GDM1 (cell line): ENCODE results near the gene TNS4.

Source experiments
- DNase-seq: peaks from one replicate; lab custom pipeline; 2025; lab: John Stamatoyannopoulos, UW

Gene TNS4

DNA sequence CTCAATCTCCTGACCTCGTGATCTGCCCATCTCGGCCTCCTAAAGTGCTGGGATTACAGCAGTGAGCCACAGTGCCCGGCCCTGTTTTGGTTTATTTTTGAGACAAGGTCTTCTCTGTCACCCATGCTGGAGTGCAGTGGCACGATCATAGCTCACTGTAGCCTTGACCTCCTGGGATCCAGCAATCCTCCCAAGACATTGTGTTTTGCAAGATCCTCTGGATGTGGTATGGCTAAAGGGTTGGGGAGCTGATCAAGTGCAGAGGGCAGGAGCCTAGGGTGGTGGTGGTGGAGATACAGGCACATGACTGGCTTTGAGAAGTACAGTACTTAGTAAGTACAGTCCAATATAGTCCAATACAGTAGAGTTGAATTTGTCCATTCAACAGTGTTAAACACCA is 16.6 kb upstream of the TNS4 start:
- no peak for DNase-seq

DNA sequence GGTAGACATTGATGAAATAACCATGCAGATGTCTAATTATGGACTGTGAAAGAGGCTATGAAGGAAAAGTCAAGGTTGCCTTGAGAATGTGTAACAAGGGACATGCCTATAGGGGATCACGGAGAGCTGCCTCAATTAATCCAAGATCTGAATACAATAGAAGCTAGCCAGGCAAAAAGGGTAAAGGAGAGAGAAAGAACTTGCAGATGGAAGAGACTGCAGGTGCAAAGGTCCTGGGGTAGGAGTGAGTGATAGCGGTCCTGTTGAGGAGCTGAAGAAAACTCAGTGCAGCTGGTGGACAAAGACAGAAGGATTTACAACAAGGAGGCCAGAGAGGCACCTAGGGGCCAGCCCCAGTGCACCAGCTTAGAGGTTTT is 15.9 kb upstream of the TNS4 start:
- DNase-seq: no peak

DNA sequence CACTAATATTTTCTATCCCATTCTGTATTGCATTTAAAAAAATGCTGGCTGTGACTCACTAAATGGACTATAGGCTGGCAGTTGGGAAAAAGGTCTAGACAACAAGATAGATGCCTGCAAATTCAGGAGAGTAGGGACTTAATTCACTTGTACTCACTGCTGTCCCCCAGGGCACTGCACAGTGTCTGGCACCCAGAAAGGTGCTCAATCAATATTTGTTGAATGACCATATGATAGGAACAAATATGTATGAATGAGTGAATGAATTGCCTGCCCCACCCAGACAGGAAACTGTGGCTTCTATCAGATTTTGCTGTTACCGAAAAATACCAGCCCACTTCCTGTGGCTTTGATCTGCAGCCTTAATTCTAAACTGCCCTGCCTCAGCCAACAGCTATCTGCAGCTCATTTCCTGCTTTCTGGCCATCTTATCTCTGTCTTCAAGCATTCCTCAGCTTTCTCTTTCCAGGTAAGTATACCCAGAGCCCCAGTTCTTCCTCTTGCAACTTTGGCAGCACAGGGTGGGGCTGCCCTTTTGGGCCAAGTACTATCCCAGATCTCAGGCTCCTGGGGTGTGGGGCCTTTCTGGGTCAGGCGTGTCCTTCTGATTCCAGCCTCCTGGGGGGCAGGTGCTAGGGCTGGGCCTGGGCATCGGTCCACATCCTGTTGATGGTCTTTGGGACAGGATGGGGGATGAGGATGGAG is 15.3 kb upstream of the TNS4 start:
- peak; percentile 45 for DNase-seq

DNA sequence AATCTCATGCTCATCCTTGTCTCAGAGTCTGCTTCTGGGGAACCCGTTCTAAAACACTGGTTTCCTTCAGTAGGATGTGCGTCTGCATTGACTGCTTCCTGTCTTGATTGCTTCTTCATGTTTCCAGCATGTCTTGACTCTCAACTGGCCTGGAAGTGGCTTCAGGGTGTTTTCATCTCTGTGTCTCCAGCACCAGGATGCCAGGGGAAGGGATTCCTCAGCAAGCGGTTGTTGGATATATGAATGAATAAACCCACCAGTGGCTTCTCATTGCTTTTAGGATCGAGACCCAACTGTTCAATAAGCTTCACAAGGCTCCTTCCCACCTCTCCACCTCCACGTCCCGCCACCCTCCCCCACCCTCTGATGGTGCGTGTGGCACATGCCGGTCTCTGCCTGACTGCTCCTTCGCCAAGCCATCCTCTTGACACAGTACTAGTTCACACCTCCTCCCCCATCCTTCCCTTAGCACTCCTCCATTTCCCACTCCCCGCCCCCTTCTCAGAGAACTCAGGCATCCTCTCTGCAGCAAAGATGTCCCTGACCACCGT is 14.1 kb upstream of the TNS4 start:
- no peak for DNase-seq

DNA sequence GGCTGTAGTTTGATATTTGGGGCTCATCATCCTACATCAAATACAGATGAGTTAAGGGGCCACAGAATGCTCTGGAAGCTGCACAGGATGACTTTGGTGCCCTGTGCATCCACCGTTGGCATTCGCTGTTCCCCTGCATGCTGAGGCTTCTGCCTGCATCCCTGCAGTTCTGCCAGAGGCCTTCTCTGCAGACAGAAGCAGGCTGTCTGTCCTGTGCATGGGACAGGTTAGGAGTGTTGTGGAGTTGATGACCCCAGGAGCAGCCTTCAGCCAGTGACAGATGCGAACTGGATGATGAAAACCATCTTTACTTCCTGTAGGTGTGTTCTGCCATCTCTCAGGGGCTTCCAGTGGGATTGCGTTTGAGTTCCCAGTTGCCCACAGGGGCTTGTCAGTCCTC is 13.6 kb upstream of the TNS4 start:
- DNase-seq: no peak

DNA sequence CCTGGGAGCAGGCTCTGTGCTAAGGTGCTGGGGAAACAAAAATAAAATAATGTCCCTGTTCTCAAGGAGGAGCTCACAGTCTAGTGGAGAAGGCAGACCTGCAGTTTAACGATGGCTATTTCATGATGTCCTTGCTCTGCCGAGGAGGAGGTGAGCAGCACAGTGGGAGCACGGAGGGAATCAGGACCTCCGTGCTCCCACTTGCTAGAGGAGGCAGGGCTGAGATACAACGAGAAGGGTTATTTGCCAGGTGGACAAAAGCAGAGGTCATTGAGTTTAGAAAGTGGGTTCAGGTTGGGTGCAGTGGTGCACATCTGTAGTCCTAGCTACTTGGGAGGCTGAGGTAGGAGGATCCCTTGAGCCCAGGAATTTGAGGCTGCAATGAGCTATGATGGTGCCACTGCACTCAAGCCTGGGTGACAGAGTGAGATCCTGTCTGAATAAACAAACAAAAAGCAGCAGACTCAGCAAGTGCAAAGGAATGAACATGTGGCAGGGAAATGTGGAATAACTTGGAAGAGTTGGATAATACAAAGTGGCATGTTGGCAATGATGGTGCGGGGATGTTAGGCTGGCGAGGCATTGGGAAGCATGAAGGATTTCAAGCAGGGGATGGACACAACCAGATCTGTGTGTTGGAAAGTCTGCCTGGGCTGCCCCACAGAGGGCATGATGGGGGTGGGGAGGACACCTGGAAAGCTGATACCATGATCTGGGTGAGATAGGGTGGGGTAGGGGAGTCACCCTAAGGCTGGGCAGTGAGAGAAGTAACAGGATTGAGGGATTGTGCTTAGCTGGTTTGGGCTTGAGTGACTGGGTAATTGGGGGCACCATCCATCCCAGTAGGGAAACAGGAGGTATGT is 12.8 kb upstream of the TNS4 start:
- no peak for DNase-seq

DNA sequence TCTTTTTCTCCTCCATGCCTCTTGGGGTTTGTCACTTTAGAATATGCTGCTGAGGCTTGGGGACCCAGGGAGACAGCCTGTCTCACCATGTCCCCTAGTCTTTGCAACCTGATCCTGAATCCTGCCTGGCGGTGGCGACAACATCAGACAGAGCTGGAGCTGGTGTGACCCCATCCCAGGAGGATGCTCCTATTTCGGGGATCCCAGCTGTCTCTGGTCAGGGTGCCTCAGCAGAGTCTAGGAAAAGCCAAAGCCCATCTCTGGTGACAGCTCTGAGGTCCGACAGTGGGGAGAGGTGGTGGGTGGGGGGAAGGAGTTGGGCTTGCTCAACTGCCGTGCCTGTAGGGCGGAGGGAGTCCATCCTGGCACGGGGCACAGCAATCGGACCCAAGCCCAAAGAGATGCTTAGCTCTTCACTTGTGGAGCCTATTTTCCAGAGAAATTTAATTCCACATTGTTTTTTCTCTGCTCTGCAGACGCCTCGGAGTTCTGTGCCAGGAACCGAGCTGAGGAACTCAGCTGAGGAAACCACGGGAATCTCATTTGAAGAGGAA is 10.3 kb upstream of the TNS4 start:
- DNase-seq: no peak

DNA sequence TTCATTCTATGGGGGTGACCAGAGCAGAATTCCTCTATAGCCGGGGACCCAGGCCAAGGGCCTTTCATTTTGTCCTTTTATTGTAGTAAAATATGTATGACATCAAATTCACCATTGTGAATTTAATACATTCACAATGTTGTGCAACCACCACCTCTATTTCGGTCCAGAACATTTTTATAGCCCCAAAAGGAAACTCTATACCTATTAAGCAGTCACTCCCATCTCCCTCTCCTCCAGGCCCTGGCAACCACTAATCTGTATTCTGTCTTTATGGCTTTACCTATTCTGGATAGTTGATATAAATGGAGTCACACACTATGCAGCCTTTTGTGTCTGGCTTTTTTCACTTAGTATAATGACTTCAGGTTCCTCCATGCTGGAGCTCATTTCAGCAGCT is 9.7 kb upstream of the TNS4 start:
- DNase-seq: no peak

DNA sequence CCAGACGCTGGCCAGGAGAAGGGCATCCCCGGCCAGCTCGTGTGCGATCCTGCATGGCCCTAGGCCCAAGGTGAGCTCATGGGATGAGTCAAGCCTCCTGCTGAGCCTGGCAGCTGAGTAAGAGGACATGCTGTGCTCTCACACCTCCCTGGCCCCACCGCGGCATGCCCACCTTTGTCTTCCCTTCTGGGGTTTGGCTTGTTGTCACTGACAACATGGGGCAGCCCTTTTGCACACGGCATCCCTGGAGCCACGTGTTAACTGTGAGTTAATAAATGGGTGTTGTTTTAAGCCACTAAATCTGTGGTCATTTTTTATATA is 8.9 kb upstream of the TNS4 start:
- DNase-seq: no peak

DNA sequence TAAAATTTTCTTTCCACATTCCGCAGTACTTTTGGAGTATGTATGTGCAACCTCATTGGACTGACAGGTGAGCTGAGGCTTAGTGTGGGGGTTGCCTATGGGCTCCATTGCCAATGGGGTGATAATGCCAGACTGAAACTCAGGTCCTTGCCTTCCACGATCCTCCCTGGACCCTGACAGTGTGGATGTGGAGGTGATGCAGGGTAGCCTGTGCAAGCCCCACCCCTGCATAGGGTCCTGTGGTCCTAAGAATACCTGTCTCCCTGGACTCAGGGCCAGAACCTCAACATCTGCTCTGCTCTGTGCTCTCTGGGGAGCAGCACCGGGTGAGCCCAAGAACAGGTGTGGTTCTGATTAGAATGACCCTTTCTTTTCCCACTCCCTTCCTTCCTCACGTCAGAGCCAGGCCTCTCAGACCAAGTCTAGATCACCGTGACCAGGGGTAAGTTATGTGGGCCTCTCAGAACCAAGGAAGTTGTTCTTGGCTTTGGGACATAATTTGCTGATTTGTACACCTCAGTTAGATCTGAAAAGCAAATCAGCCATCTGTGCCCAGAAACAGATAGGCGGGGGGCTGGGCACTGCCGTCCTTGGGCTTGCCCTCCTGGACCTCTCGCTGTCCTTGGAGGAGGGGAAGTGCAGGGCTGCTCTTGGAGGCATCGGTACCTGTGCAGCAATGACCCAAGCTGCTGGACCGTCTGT is 8.4 kb upstream of the TNS4 start:
- no peak for DNase-seq

DNA sequence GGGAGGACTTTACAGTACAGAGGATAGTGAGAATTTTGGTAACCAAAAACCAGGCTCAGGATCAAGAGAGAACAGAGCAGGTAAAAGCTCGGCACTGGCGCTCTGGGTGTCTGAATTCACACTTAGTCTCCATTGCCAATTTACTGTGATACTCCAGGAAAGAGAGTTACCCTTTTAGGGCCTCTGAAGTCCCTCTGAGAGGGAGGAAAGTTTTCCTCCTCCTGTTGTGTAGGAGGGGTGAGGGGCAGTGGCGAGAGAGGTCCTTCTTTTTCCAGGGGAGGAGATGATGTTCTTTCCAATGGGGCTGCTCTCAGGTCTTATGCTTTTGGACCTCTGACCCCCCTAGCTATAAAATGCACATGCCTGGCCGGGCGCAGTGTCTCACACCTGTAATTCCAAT is 5.4 kb upstream of the TNS4 start:
- DNase-seq: no peak

DNA sequence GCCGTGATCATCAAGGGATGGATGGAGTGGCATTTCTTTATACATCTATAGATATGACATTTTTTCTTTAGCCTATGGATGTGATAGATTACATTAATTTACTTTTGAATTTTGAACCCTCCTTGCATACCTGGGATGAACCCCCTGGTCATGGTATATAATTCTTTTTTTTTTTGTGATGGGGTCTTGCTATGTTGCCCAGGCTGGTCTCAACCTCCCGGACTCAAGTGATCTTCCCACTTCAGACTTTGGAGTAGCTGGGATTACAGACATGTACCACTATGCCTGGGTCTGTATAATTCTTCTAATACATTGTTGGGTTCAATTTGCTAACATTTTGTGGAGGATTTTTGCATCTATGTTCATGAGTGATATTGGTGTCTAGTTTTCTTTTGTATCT is 1.7 kb upstream of the TNS4 start:
- no peak for DNase-seq

DNA sequence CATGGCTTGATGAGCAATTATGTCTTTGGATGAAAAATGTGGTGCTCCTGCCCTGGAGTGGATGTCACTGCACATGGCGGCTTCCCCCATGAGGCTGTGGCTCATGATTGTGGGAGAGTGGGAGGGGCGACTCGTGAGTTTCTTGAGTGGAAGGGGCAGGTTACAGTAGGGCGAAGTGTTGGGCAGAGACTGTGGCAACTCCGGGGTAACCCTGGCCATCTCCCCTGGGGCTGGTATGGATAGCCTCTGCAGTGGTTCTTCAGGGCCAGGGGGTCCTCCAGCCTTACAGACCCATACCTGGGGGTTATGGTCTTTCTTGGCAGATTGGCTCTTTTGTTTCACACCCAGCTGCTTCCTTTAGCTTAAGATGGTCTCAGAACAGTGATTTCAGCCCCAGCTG is 1.3 kb upstream of the TNS4 start:
- DNase-seq: no peak

DNA sequence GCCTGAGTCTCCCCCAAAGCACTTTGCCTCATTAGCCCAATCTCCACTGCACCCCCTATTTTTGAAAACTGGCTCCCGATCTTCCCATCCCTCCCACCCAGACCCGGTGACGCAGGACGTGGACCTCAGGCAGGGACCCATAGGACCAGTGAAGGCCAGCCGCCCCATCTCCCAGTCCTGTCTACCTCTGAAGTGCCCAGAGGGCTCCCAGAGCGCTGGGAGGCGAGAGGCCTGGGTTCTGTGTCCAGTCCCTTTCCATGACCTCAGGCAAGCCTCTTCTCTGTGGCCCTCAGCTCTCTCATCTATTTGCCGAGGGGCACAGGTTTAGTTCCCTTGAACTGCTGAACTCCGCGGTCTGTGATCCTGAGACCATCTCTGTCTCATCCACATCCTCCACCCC is 714 bp downstream of the TNS4 start:
- DNase-seq: no peak

DNA sequence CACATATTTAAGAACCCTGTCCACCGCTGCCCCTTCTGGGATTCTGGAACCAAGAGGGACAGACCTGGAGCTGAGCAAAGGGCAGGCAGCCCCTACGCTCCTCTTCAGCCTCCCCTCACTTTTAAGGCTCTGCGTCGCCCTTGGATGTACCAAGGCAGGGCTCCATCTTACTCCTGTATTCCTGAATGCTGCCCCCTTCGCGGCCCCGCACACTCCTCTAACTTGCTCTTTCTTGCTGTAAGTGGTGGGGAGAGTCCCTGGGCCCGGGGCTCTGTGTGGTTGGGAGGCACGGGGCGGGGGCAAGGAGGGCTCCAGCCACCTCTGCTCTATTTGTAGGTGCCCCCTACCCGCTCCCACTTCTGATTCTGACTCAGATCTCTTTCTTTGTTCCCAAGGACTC is 1.2 kb downstream of the TNS4 start:
- no peak for DNase-seq

DNA sequence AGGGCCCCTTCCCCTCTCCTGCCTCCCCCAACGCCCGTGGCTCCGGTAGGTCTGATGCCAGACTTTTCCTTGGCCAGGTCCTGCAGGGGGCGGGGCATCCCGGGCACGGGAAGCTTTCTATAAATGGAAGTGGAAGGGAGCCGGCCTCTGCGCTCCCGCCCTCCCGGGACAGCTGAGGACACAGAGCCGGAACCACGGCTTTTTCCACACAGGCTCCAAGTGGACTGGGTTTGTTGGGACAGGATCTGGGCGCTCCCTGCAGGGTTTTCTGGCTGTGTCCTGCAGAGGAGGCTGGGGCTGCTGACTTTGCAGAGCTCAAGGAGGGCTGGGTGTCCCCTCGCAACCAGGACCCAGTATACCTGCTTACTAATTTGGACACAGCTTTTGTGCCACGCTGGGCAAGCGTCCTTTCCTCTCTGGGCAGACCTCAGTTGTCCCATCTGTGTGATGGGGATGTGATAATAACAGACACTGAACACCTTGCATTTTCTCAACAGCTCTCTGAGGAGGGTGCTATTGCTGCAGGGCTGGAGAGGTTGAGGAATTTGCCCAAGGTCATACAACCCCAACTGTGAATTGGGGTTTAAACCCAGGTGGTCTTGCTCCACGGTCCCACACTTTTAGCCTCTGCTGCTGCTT is 1.8 kb downstream of the TNS4 start:
- no peak for DNase-seq

DNA sequence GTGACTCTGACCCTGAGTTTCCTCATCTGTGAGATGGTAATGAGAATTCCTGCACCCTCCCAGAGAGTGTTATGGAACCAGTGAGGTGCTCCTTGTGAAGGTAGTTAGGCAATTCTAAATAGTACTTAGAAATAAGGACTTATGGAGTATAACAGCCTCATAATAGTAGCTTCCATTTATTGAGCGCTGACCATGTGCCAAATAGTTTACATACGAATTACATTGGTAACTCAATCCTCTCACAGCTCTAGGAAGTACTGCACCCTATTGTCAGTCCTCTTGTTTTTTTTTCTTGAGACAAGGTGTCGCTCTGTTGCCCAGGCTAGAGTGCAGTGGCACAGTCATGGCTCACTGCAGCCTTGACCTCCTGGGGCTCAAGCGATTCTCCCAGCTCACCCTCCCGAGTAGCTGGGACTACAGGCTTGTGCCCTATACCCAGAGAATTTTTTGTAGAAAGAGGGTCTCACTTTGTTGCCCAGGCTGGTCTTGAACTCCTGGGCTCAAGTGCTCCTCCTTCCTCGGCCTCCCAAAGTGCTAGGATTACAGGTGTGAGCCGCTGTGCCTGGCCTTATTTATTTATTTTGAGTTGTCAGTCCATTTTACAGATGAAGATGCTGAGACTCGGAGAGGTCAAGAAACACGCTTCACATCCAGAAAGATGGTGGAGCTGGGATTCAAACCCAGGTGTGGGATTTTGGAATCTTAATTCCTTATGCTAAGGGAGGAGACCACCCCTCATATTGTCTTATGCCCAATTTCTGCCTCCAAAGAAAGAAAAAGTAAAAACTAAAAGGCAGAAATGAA is 2.9 kb downstream of the TNS4 start:
- no peak for DNase-seq

DNA sequence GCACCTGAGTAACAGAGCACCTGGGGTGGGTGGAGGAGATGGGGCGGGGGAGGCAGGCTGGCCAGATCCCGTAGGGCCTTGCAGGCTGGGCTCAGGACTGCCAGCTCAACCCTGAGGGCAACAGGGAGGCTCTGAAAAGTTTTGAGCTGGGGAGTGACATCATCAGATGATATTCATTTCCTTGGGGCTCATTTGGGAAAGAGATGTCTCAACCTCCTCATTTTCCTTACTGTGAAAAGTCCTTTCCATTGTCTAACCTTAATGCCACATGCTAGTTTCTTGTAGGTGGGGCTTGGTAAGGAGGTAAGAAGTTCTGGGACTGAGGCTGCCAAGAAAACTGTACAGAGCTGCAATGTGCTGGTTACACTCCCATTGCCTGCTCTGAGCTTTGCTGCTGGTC is 3.7 kb downstream of the TNS4 start:
- DNase-seq: no peak

DNA sequence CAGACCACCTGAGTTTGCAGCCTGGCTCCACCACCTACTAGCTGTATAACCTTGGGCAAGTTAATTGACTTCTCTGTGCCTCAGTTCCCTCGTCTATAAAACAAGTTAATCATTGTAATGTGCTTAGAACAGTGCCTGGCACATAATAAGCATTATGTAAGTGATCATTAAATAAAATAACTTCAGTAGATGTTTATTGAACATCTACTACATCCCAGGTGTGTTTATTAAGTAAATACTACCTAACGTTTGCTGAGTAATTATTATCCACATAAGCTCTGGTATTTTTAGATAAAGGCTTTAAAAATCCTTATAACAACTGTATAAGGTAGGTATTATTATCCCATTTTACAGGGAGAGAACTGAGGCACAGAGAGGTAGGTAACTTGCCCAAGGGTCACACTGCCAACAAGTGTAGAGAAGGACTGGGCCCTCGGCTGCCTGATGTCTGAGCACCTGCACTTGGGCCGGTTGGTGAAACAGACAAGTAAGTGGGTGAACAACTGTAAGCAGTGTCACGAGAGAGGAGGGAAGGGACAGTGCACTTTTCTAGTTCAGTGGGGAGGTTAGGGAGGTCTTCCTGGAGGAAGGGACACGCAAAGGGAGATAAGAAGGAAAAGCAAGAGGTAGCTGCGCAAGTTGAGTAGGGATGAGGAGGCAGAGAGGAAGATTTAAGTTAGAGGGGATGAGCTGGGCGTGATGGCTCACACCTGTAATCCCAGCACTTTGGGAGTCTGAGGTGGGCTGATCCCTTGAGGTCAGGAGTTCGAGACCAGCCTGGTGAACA is 4.6 kb downstream of the TNS4 start:
- DNase-seq: no peak

DNA sequence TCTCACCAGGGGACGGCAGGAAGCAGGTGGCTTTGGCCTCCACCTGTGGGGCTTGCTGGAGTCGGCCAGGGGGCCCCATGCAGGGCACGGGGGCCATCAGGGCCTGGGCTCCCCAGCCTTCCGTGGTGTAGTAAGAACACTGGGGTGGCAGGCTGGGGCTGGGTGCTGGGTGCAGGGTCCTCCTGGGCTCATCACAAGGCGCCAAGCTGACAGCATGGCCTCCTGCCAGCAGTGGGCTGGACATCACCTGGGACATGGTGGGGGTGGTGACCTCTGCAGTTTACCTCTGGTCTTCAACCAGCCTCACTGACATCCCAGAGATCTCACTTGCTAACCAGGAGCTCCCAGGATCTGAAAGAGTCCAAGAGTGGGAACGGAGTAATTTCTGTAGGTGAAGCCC is 5.3 kb downstream of the TNS4 start:
- DNase-seq: no peak

DNA sequence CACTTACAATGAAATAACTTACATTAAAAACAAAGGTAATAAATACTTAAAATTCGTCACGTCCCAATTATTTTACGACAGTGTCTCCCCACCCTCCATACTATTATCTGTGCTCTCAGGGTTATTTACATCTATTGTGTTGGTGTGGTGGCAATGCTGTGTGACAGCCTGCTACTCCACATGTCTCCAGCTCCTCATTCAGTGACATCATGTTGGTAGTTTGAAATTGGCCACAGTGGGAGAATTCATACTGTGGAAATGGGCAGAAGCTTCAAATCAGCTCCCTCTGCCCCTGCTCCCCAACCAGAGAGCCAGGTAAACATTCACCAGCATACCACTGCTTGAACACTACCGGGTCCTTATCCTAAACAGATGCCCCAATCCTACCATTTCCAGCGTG is 6.3 kb downstream of the TNS4 start:
- no peak for DNase-seq
